ENCODE measurements around the gene EXOSC7. TPM values are rescaled to one million over a fixed set of nuclear protein-coding genes. Genes with fewer than 3 reads are reported as not detected.
A peak's percentile ranks its signal among the peaks of the same experiment; 100 is the strongest.

Gene EXOSC7
- total and polyA plus RNA-seq, 11 donors = 23.8 to 87.3 (median 32.9) TPM

GRCh38 chr3:45055032-45055410, 79.0 kb downstream of the EXOSC7 start:
- peaks cover 0 to 62% (median 9%) of the 10 kb centered on the region in 12 donors for H3K4me1 ChIP-seq
- intact Hi-C loops (cut with DNase I) = loop anchor here in 3 of 10 donors (5.0 to 10.0 kb wide), 5 partner anchors 57 to 447 kb away; no protein-coding TSS in a partner anchor
- ATAC-seq (peak in 1 of 4 donors; percentile 49), DNase-seq (no peak)
- H3K27me3 ChIP-seq = no peaks in the 10 kb centered on the region
- no peak overlapping the region for H3K4me3 ChIP-seq
- no peaks in the 10 kb centered on the region for H3K36me3 ChIP-seq
- peak overlapping the region in 2 of 12 donors; percentile 4 to 86 for H3K27ac ChIP-seq
- 56 to 64% (median 58%) methylated on average over 2 of the region's 2 CpGs for WGBS, 4 donors
- H3K9me3 ChIP-seq = no peaks in the 10 kb centered on the region
- no peak for TF ChIP-seq POLR2A (IDR thresholded peaks at IDR 0.05)
- no peak for TF ChIP-seq CTCF (IDR thresholded peaks at IDR 0.05)

GRCh38 chr3:45055411-45056143, 79.5 kb downstream of the EXOSC7 start:
- WGBS, 4 donors = 77 to 82% (median 80%) methylated on average over 7 of the region's 7 CpGs
- DNase-seq (no peak), ATAC-seq (no peak)
- TF ChIP-seq POLR2A (IDR thresholded peaks at IDR 0.05) (no peak), CTCF (IDR thresholded peaks at IDR 0.05) (peak in 7 of 12 donors; percentile 10 to 33 (median 22))
- Histone ChIP-seq H3K4me1 (peaks cover 0 to 64% (median 9%) of the 10 kb centered on the region in 12 donors), H3K9me3 (no peaks in the 10 kb centered on the region), H3K27ac (peak overlapping the region in 4 of 12 donors; percentile 4 to 86 (median 78)), H3K36me3 (no peaks in the 10 kb centered on the region), H3K27me3 (no peaks in the 10 kb centered on the region), H3K4me3 (no peak overlapping the region)
- intact Hi-C loops (cut with DNase I) = loop anchor here in 3 of 10 donors (5.0 to 10.0 kb wide), 5 partner anchors 57 to 447 kb away; no protein-coding TSS in a partner anchor

GRCh38 chr3:45056608-45057301, 80.7 kb downstream of the EXOSC7 start:
- H3K27me3 ChIP-seq = no peaks in the 10 kb centered on the region
- peak; percentile 87 to 94 (median 92) for ATAC-seq
- WGBS, 4 donors = 40 to 51% (median 48%) methylated on average over 5 of the region's 5 CpGs
- intact Hi-C loops (cut with DNase I) = loop anchor here in 3 of 10 donors (5.0 to 10.0 kb wide), 5 partner anchors 56 to 446 kb away; no protein-coding TSS in a partner anchor
- no peaks in the 10 kb centered on the region for H3K9me3 ChIP-seq
- H3K36me3 ChIP-seq = no peaks in the 10 kb centered on the region
- no peak overlapping the region for H3K4me3 ChIP-seq
- peak in 1 of 5 donors; percentile 46 for DNase-seq
- H3K27ac ChIP-seq = peak overlapping the region; percentile 65 to 92 (median 74)
- TF ChIP-seq POLR2A (IDR thresholded peaks at IDR 0.05) (no peak), CTCF (IDR thresholded peaks at IDR 0.05) (no peak)
- peaks cover 0 to 70% (median 9%) of the 10 kb centered on the region in 12 donors for H3K4me1 ChIP-seq

- ATAC-seq (no peak), DNase-seq (no peak)
- intact Hi-C loops (cut with DNase I) = loop anchor here in 3 of 10 donors (5.0 to 10.0 kb wide), 5 partner anchors 55 to 445 kb away; no protein-coding TSS in a partner anchor
- 89 to 95% (median 91%) methylated on average over 3 of the region's 3 CpGs for WGBS, 4 donors
- TF ChIP-seq CTCF (IDR thresholded peaks at IDR 0.05) (no peak), POLR2A (IDR thresholded peaks at IDR 0.05) (no peak)
- Histone ChIP-seq H3K9me3 (no peaks in the 10 kb centered on the region), H3K36me3 (no peaks in the 10 kb centered on the region), H3K4me3 (no peak overlapping the region), H3K4me1 (peaks cover 0 to 78% (median 9%) of the 10 kb centered on the region in 12 donors), H3K27me3 (no peaks in the 10 kb centered on the region), H3K27ac (peak overlapping the region; percentile 65 to 92 (median 74))
These were observed 81.5 kb downstream of the EXOSC7 start for GRCh38 chr3:45057557-45057956.

Data from heart left ventricle (tissue), 16 donors.